PC-9 (cell line): ENCODE measurements around the gene EFCAB13. TPM values are rescaled to one million over a fixed set of nuclear protein-coding genes. Genes with fewer than 3 reads are reported as not detected.

Experiments
- BruUV-seq: library from RNA; stranded (reverse); fragments of 400-500 nt; replicated peaks from 2 replicates; lab custom pipeline; 2021; lab: Mats Ljungman, UMichigan
- CTCF ChIA-PET: fragments of 300-600 bp; sonication (Branson Sonifier 250); formaldehyde crosslinking; loops from one replicate; lab custom pipeline; 2022; ENCODE audit warnings: antibody characterized with exemption; lab: Charles Lee
- POLR2A ChIA-PET: fragments of 300-600 bp; sonication (Branson Sonifier 250); formaldehyde crosslinking; loops from one replicate; lab custom pipeline; 2022; ENCODE audit warnings: antibody characterized with exemption; ENCODE audit not compliant: unreplicated experiment; lab: Charles Lee
- DNase-seq, 2 experiments: peaks; one replicate each; pipeline versions ENCODE4 v3.0.0 to v3.0.0-alpha.2; 2015 to 2022; ENCODE audit warnings: mixed read lengths in 1 of 2
- H2AFZ ChIP-seq: fragments of 200-600 bp; sonication (generic); 2 replicates; pipeline ENCODE4 v1.8.1; 2017; ENCODE audit warnings: antibody characterized with exemption
- H3F3A ChIP-seq: fragments of 200-600 bp; sonication (generic); 2 replicates; pipeline ENCODE4 v1.8.1; 2017; ENCODE audit warnings: antibody characterized with exemption, mild to moderate bottlenecking, low read depth; ENCODE audit not compliant: insufficient read depth
- H3K27ac ChIP-seq: fragments of 200-600 bp; sonication (generic); 2 replicates; pipeline ENCODE4 v1.6.1; 2016; ENCODE audit warnings: mixed run types
- H3K27me3 ChIP-seq: fragments of 200-600 bp; sonication (generic); 2 replicates; pipeline ENCODE4 v1.6.1; 2016; ENCODE audit warnings: low read depth, mixed run types; ENCODE audit not compliant: insufficient read depth
- H3K36me3 ChIP-seq: fragments of 200-600 bp; sonication (generic); 2 replicates; pipeline ENCODE4 v1.6.1; 2016; ENCODE audit warnings: low read depth, mixed run types
- H3K4me1 ChIP-seq: fragments of 200-600 bp; sonication (generic); replicated peaks from 2 replicates; pipeline ENCODE4 v1.6.1; 2016; ENCODE audit warnings: mixed run types; ENCODE audit not compliant: insufficient read depth
- H3K4me2 ChIP-seq: fragments of 200-600 bp; sonication (generic); 2 replicates; pipeline ENCODE4 v1.6.1; 2017; ENCODE audit warnings: mixed run types
- H3K4me3 ChIP-seq: fragments of 200-600 bp; sonication (generic); 2 replicates; pipeline ENCODE4 v1.6.1; 2016; ENCODE audit warnings: mixed run types
- H3K79me2 ChIP-seq: fragments of 200-600 bp; sonication (generic); 2 replicates; pipeline ENCODE4 v1.6.1; 2017; ENCODE audit warnings: low read depth, mixed run types
- H3K9me2 ChIP-seq: fragments of 200-600 bp; sonication (generic); 2 replicates; pipeline ENCODE4 v1.8.1; 2017; ENCODE audit warnings: mild to moderate bottlenecking; ENCODE audit not compliant: insufficient read depth
- H3K9me3 ChIP-seq: fragments of 200-600 bp; sonication (generic); 2 replicates; pipeline ENCODE4 v1.8.1; 2016; ENCODE audit warnings: low read depth; ENCODE audit not compliant: insufficient read depth
- H4K20me1 ChIP-seq: fragments of 200-600 bp; sonication (generic); 2 replicates; pipeline ENCODE4 v1.8.1; 2017; ENCODE audit not compliant: insufficient read depth
- CTCF ChIP-seq: fragments of 200-600 bp; sonication (generic); conservative IDR thresholded peaks from 2 replicates; pipeline ENCODE4 v1.6.1; 2017; ENCODE audit warnings: mixed run types, antibody characterized with exemption, mild to moderate bottlenecking, moderate library complexity
- EZH2 ChIP-seq: fragments of 200-600 bp; sonication (generic); IDR thresholded peaks from 2 replicates; pipeline ENCODE4 v1.8.0; 2017; ENCODE audit warnings: antibody characterized with exemption, low read depth
- intact Hi-C: fragments of 100-400 bp; cut with micrococcal nuclease; formaldehyde crosslinking; loops from one replicate; pipeline ENCODE4 v1.10.0; 2022; ENCODE audit not compliant: unreplicated experiment
- total RNA-seq: library from RNA; stranded (reverse); gene quantifications from 2 replicates; pipeline ENCODE4 v1.2.3, GENCODE V29; 2021

EFCAB13 gene
- total RNA-seq, 1 experiment from 2014 or later: 3.3 TPM

- ChIA-PET CTCF (no interaction called here), POLR2A (interaction anchor here (0.7 kb wide), 1 partner anchor 36 kb away, joined by 4 read pairs; no protein-coding TSS in a partner anchor)
- no peak overlapping the region for H3K27ac ChIP-seq
- intact Hi-C loops: no loop called here
- H3K79me2 ChIP-seq: no peaks in the 10 kb centered on the region
- H3K9me2 ChIP-seq: no peaks in the 10 kb centered on the region
- H4K20me1 ChIP-seq: no peaks in the 10 kb centered on the region
- H3K27me3 ChIP-seq: no peaks in the 10 kb centered on the region
- no peak overlapping the region for H3K4me3 ChIP-seq
- no peak overlapping the region for H2AFZ ChIP-seq
- no TSS peak for BruUV-seq
- H3K9me3 ChIP-seq: no peaks in the 10 kb centered on the region
- H3K4me2 ChIP-seq: no peak overlapping the region
- no peak for DNase-seq
- no peaks in the 10 kb centered on the region for H3F3A ChIP-seq
- H3K36me3 ChIP-seq: no peaks in the 10 kb centered on the region
- TF ChIP-seq EZH2 (no peak), CTCF (no peak)
- H3K4me1 ChIP-seq: no peaks in the 10 kb centered on the region; the same call in 1 of the 2 replicates
These were observed 76.6 kb downstream of the EFCAB13 start for GRCh38 chr17:47400333-47400732.

- H3K4me2 ChIP-seq: no peak overlapping the region
- H3F3A ChIP-seq: no peaks in the 10 kb centered on the region
- no peaks in the 10 kb centered on the region for H3K79me2 ChIP-seq
- H2AFZ ChIP-seq: no peak overlapping the region
- intact Hi-C loops: no loop called here
- no peaks in the 10 kb centered on the region; the same call in 1 of the 2 replicates for H3K4me1 ChIP-seq
- no peaks in the 10 kb centered on the region for H3K27me3 ChIP-seq
- ChIA-PET CTCF (no interaction called here), POLR2A (no interaction called here)
- no peak for TF ChIP-seq CTCF
- no peak for TF ChIP-seq EZH2
- no peak overlapping the region for H3K4me3 ChIP-seq
- no peaks in the 10 kb centered on the region for H3K9me3 ChIP-seq
- no peaks in the 10 kb centered on the region for H3K9me2 ChIP-seq
- BruUV-seq: no TSS peak
- no peak overlapping the region for H3K27ac ChIP-seq
- H3K36me3 ChIP-seq: no peaks in the 10 kb centered on the region
- no peaks in the 10 kb centered on the region for H4K20me1 ChIP-seq
- no peak for DNase-seq
These were observed 77.3 kb downstream of the EFCAB13 start for GRCh38 chr17:47401100-47401499.

- Histone ChIP-seq H2AFZ (no peak overlapping the region), H3K9me2 (no peaks in the 10 kb centered on the region)
- CTCF ChIA-PET: no interaction called here
These were observed 80.3 kb downstream of the EFCAB13 start for GRCh38 chr17:47404006-47404405.

More at GRCh38 chr17:47404006-47404405, 80.3 kb downstream of the EFCAB13 start:
- no peak overlapping the region for H3K27ac ChIP-seq
- DNase-seq: no peak
- H3K79me2 ChIP-seq: no peaks in the 10 kb centered on the region
- no peaks in the 10 kb centered on the region for H3K9me3 ChIP-seq
- H4K20me1 ChIP-seq: no peaks in the 10 kb centered on the region
- no peaks in the 10 kb centered on the region for H3F3A ChIP-seq
- no peak for TF ChIP-seq CTCF
- H3K36me3 ChIP-seq: no peaks in the 10 kb centered on the region
- no peak overlapping the region for H3K4me2 ChIP-seq
- BruUV-seq: no TSS peak
- intact Hi-C loops: no loop called here
- POLR2A ChIA-PET: no interaction called here
- no peaks in the 10 kb centered on the region; the same call in 1 of the 2 replicates for H3K4me1 ChIP-seq
- H3K4me3 ChIP-seq: no peak overlapping the region
- no peaks in the 10 kb centered on the region for H3K27me3 ChIP-seq
